ENCODE data around the gene POU3F1. TPM values are rescaled to one million over a fixed set of nuclear protein-coding genes. Genes with fewer than 3 reads are reported as not detected.
A peak's percentile ranks its signal among the peaks of the same experiment; 100 is the strongest.

Gene POU3F1
- total RNA-seq, 1 experiment from 2014 or later = 5.8 TPM

GRCh38 chr1:38044221-38045215, 2.1 kb downstream of the POU3F1 start:
- Histone ChIP-seq H3K9ac (ENCODE audit: extremely low read depth, insufficient read length, low read length) (no peak overlapping the region), H3K27me3 (ENCODE audit: insufficient read depth, low read length) (peaks cover 10% of the 10 kb centered on the region; the same call in 1 of the 2 replicates), H3K79me1 (ENCODE audit: insufficient read depth, low read depth, low read length, poor library complexity, severe bottlenecking) (no peaks in the 10 kb centered on the region), H2BK5ac (ENCODE audit: insufficient read length, low read length) (no peak overlapping the region), H3T11ph (ENCODE audit: low read length) (no peak overlapping the region), H3K79me2 (ENCODE audit: insufficient read depth, low read length) (no peaks in the 10 kb centered on the region; the same call in 1 of the 2 replicates), H4K91ac (ENCODE audit: insufficient read length, low read depth, low read length) (no peak overlapping the region), H3K18ac (ENCODE audit: insufficient read length, low read depth, low read length) (no peak overlapping the region), H3K4me2 (ENCODE audit: insufficient read depth, insufficient read length, low read length) (peak overlapping the region; percentile 68), H3K27ac (ENCODE audit: insufficient read length, low read depth, low read length) (no peak overlapping the region), H3K4me1 (ENCODE audit: insufficient read depth, low read length) (peaks cover 1% of the 10 kb centered on the region; the same call in 1 of the 2 replicates), H2BK12ac (ENCODE audit: insufficient read length, low read depth, low read length) (no peak overlapping the region), H2AK5ac (ENCODE audit: insufficient read length, low read length) (no peak overlapping the region), H4K8ac (replicated peaks; ENCODE audit: insufficient read length, low read depth, low read length) (no peak overlapping the region), H3K14ac (ENCODE audit: insufficient read depth, low read length) (no peak overlapping the region), H2AFZ (ENCODE audit: low read length) (no peak overlapping the region), H3K23me2 (ENCODE audit: insufficient read length, low read depth, low read length, poor library complexity, severe bottlenecking) (peaks cover 22% of the 10 kb centered on the region), H3K9me3 (ENCODE audit: control insufficient read depth, low read depth, low read length) (no peaks in the 10 kb centered on the region), H3K23ac (ENCODE audit: insufficient read length, low read depth, low read length) (no peak overlapping the region), H2BK120ac (ENCODE audit: low read depth, low read length, poor library complexity, severe bottlenecking) (no peak overlapping the region), H4K20me1 (ENCODE audit: control insufficient read depth, insufficient read depth, insufficient read length) (no peaks in the 10 kb centered on the region), H3K4ac (ENCODE audit: low read depth, low read length) (no peak overlapping the region), H3K56ac (ENCODE audit: insufficient read length, low read depth, low read length) (no peak overlapping the region), H2BK15ac (ENCODE audit: low read depth, low read length) (no peak overlapping the region), H2BK20ac (ENCODE audit: low read depth, low read length, poor library complexity, severe bottlenecking) (no peak overlapping the region), H4K5ac (ENCODE audit: insufficient read length, low read depth, low read length) (no peak overlapping the region)
- H3K27ac Mint-ChIP-seq = 0 out of 7 replicates have a peak overlapping the region, but pooled peaks of 1 of the 3 experiments have one; percentile 22
- peak overlapping the region; percentile 79 to 98 for H3K4me3 Mint-ChIP-seq
- no peak for TF ChIP-seq CTCF (conservative IDR thresholded peaks at IDR 0.05)
- DNase-seq = no peak
- peaks cover 56% of the 10 kb centered on the region for H3K27me3 Mint-ChIP-seq (ENCODE audit: low read depth)
- H3K4me1 Mint-ChIP-seq = peaks cover 35 to 54% of the 10 kb centered on the region in 2 experiments
- WGBS (ENCODE audit: extremely low coverage, insufficient read length, low lambda C conversion rate) = no CpG with 5 or more reads among the region's 70 CpGs
- H3K9me3 Mint-ChIP-seq = peaks cover 2 to 4% of the 10 kb centered on the region in 2 experiments; a peak in 3 of 5 replicates
- H3K36me3 Mint-ChIP-seq (ENCODE audit: insufficient read depth in 1 of 3, low read depth in 3 of 3) = peaks cover 16 to 33% (median 32%) of the 10 kb centered on the region in 3 experiments

Data from H9 (cell line).